NCI-H82 (cell line): Measurements from ENCODE around the gene RNU4-1.
"Not testable (repeated sequence)": the region's sequence is repeated elsewhere in the genome, so short reads cannot be mapped to it uniquely, and the experiment has no call there.

Experiments used
- DNase-seq: peaks from one replicate; lab custom pipeline; 2025; lab: John Stamatoyannopoulos, UW

The RNU4-1 gene

DNA sequence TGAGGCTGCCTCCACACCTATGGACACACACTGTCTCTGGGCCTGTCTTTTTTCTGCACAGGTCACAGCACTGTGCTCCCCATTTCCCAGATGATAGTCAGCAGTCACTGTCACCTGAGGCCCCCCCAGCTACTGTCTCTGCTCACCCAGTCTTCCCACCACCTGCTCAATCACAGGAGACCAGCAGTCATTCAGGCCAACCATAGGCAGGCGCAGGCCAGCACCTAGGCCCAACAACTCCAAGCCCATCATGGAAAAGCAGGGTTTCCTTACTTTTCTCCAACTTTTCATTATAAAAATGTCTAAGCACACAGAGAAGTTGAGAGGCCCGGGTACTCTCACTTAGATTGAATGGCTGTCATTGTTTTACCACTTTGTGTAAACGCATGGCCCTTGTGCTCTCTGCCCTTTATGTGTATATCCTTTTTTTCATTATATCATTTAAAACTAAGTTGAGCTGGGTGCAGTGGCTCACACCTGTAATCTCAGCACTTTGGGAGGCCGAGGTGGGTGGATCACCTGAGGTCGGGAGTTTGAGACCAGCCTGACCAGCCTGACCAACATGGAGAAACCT is 34.6 kb downstream of the RNU4-1 start:
- DNase-seq = no peak

DNA sequence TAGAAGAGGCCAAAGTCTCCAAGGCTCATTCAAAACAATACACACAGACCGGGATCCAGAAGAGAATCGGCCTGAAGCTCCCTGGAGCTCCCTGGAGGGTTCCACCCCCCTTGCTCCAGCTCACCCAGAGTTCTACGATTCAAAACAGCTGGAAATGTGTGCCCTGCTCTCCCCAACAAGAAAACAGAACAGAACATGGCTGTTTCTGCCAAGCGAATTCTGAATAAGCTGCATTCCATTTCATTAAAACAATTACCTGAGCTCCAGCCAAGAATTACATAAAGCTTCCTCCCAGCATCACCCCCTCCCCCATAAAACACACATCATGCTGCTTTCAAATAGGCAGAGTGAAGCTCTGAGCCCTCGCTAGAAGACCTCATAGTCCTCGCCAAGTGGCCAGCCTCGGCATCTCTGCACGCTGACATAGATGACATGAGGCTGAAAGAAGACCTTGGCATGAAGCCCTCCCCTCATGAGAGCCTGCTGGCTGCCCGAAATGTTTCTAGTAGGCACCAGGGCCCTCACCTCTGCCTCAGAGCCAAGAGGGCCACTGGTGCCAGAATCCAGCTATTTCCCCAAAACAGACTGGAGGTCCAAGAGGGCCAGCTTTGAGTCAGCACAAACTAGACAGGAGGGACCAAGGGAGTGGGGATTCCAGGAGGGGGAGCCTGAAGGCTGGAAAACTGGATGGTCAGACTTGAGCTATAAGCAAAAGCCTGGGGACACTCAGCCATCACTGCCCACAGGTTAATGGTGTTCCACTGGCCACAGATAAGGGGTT is 35.8 kb downstream of the RNU4-1 start:
- no peak for DNase-seq

DNA sequence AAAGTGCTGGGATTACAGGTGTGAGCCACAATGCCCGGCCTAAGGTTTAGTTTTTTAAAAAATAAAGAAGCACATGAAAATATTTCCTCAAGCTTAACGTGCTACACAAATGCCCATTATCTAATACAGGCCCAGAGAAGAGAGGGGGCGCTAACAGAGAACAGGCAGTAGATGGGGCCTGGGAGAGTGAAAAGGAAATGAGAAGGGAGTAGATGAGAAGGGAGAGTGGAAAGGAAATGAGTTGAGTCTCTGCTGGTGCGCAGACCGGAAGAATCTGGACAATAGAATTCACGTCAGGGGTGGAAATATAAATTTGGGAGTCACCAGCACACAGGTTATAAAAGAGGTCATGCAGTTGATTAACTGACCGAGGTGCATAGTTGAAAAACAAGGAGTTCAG is 38.2 kb downstream of the RNU4-1 start:
- DNase-seq = no peak

DNA sequence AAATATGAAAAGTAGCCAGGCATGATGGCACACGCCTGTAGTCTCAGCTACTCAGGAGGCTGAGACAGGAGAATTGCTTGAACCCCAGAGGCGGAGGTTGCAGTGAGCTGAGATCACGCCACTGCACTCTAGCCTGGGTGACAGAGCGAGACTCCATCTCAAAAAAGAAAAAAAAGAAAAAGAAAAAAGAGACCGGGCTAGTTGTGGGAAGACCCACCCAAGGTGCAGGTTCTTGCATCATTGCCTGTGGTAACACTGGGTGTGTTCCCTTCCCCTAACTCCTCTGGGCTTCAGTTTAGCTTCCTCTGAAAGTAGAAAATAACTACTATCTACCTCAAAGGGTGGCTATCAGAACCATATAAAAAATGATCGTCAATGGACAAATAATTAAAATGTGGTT is 39.7 kb downstream of the RNU4-1 start:
- DNase-seq = not testable (repeated sequence)

DNA sequence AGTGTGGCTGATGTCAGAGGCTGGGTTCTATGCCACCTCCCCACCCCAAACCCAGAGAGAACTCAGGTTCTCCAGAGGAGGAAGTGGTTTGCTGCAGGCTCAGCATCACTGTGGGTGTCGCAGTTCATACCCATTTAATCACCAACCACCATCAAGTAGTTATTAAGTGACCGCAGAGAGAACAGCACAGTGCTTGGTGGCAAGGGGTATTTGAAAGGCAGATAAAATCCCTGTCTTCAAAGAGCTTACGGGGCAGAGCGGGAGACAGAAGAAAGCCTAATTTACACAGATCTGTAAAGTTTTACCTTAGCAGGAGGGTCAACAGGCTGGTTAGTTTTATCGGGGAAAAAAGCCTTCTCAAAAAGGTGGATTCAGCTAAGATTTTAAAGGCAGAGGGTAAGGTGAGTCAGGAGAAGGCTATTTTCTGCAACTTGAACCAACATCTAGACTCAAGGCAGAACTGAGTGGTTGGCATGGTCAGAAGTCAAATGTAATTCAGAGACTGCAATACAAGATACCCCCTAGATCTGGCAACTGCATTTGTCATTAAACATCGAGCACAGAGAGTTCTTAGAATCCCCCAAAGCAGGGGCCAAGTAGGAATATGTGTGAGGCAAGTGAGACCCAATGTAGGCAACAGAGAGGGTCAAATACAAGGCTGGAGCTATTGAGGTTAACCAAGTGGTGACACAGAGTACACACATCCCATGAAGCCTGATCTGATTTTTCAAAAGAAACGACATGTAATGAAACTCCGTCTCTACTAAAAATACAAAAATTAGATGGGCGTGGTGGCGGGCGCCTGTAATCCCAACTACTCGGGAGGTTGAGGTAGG is 40.7 kb downstream of the RNU4-1 start:
- DNase-seq = no peak

DNA sequence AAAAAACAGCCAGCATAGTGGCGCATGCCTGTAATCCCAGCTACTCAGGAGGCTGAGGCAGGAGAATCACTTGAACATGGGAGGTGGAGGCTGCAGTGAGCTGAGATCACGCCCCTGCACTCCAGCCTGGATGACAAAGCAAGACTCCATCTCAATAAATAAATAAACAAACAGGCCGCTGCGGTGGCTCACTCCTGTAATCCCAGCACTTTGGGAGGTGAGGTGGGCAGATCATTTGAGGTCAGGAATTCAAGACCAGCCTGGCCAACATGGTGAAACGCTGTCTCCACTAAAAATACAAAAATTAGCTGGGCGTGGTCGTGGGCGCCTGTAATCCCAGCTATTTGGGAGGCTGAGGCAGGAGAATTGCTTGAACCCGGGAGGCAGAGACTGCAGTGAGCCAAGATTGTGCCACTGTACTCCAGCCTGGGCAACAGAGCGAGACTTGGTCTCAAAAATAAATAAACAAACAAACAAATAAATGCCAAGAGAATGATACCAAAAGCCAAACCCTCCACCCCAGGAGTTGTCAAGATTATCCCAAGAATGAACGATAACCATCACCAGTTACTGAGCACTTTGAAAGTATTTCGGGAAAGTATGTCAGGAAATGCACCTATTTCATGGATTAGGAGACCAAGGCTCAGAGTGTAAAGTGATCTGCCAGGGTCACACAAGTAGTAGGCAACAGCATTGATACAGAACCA is 41.5 kb downstream of the RNU4-1 start:
- DNase-seq = not testable (repeated sequence)

DNA sequence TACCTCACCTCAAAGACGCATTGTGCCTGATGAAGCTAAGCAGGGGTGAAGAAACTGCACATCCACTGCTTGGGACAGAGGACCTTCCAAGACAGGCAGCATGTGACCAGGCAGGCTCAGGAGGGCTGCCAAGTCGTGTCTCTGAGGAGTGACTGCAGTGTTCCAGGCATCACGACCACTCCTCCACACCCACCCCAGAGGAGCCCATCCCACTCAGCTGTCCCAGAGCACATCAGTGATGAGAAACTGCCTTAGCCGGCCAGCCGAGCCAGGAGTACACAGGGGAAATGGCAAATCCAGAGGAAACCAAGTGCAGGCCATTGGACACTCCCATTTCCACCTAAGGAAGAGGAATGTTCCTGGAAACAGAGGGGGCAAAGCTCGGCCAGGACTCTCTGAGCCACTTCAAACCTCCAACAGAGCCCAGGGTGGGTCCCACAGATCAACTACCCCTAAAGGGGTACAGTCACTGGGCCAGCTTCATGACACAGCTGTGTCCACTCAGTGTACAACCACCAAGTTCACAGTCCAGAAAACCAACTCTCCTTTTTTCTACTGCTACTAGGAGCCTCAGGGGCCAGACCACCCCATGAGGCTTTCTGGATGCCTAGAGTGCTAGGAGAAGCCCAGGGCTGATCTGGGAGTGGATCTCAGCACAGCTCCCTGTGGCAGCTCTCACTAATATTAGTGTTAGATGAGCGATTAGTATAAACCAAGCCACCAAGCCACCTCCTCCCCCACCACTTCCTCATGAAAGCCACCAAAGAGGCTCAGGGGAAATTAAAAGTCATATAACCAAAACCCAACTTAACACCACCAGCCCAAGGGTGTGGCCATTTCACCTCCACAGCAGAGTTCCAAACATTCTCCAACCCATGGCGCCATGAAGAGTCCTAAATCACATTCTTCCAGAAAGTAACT is 42.9 kb downstream of the RNU4-1 start:
- DNase-seq = no peak

DNA sequence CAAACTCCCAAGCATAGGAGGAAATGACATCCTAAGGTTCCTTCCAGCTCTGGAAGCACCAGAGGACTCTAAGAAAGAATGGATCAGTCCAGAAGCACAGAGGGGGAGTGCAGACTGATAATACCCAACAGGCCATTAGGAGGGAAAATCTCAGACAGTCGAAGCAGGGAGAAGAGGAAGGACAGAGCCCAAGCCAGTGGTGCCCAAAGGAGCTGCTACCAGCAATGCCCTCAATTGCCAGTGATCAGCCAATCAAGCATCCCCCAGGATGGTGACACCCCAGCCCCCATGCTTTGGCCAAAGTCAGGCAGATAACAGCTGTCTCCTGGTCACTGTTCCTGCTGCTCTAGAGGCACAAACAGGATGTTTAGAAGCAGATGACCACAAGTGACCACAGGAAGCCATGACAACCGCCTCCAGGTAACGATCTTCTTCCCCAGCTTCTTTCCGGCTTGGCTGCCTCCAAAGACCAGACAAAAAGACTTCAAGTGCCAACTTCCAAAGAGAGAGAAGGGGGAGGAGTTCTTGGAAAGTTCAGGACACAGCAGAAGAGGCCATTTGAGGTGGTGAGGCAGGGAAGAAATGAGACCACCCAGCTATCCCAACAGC is 43.7 kb downstream of the RNU4-1 start:
- DNase-seq = no peak

DNA sequence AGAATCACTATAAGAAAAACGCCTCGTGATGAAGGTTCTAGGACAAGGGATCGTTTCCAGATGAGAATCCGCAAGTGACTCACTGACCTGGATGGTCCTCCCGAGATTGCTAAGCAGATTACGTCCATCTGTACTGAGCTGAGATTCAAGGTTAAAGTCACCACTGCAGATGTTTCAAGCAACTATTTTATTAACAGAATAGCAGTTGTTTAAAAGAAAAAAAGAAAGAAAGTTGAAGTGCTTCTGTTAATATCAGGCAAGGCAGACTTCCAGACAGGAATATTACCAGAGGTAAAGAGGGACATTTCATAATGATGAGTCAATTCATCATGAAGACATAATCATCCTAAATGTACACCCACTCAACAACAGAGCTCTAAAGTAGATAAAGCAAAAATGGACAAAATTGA is 45.4 kb downstream of the RNU4-1 start:
- DNase-seq = peak; percentile 75

DNA sequence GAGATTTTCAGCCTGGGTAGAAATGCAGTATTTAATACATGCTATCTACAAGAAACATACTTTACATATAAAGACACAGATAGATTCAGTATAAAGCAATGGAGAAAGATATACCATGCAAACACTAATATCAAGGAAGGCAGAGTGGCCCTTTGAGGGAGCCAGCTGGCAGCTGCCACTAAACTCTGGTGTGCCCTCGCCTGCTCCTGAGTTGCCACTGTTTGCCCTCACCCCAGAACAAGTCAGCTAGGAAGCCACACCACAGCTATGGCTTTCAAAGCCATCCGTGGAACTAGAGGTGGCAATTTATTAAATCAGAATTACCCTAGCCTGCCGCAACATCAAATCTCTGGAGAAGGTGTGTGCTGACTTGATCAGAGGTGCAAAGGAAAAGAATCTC is 45.9 kb downstream of the RNU4-1 start:
- DNase-seq = no peak

DNA sequence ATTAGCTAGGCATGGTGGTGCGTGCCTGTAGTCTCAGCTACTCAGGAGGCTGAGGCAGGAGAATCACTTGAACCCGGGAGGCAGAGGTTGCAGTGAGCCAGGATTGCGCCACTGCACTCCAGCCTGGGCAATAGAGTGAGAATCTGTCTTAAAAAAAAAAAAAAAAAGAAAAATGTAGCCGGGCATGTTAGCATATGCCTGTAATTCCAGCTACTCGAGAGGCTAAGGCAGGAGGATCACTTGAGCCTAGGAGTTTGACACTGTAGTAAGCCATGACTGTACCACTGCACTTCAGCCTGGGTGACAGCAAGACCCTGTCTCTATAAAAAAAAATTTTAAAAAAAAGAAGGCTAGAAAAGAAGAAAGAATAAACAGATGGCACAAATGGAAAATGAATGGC is 46.3 kb downstream of the RNU4-1 start:
- DNase-seq = not testable (repeated sequence)
